ENCODE data around the gene ENDOV. TPM values are rescaled to one million over a fixed set of nuclear protein-coding genes. Genes with fewer than 3 reads are reported as not detected.

Gene ENDOV
- total RNA-seq, 1 experiment from 2014 or later, result 45.6 TPM

DNA sequence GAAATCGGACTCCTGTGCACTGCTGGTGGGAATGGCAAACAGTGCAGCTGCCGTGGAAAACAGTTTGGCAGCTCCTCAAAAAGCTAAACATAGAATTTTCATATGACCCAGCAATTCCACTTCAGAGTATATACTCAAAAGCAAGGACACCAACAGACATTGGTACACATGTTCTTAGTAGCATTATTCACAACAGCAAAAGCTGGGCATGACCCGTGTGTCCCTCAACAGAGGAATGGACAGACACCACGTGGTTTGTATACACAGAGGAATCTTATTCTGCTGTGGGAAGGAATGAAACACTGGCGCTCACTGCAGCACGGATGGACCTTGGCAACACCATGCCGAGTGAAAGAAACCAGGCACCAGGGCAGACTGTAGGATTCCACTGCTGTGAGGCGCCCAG is 45.5 kb downstream of the ENDOV start:
- ATAC-seq, result no peak

More for the DNA sequence above, 45.5 kb downstream of the ENDOV start:
- Histone ChIP-seq H3K36me3 (ENCODE audit: control insufficient read depth in 1 of 2, insufficient read depth in 2 of 2, low read length in 2 of 2) (no peaks in the 10 kb centered on the region), H3K9ac (ENCODE audit: low read length) (no peak overlapping the region), H3K79me2 (ENCODE audit: insufficient read depth, low read length) (no peaks in the 10 kb centered on the region), H3K4me3 (replicated peaks in 1 of 2; ENCODE audit: low read depth in 1 of 2, low read length in 2 of 2) (no peak overlapping the region), H4K20me1 (ENCODE audit: insufficient read depth) (no peaks in the 10 kb centered on the region), H2AFZ (ENCODE audit: low read depth, low read length, poor library complexity, severe bottlenecking) (no peak overlapping the region), H3K27me3 (ENCODE audit: insufficient read depth, low read length) (no peaks in the 10 kb centered on the region), H3K27ac (ENCODE audit: low read depth, low read length) (no peak overlapping the region), H3K4me2 (ENCODE audit: low read length) (no peak overlapping the region), H3K4me1 (ENCODE audit: control insufficient read depth in 1 of 2, insufficient read depth in 2 of 2, low read length in 2 of 2) (peaks cover 5 to 23% of the 10 kb centered on the region in 2 experiments; a peak in 3 of 4 replicates), H3K9me3 (ENCODE audit: control insufficient read depth in 1 of 2, insufficient read depth in 1 of 2, low read depth in 1 of 2, low read length in 2 of 2) (no peaks in the 10 kb centered on the region), H3K9me2 (ENCODE audit: insufficient read depth) (no peaks in the 10 kb centered on the region)
- no peak for TF ChIP-seq SP1 (IDR thresholded peaks at IDR 0.05; ENCODE audit: low read depth)
- TF ChIP-seq CBX3 (IDR thresholded peaks at IDR 0.05; ENCODE audit: low read depth), result no peak
- no peak for TF ChIP-seq YY1 (IDR thresholded peaks at IDR 0.05; ENCODE audit: extremely low read depth, insufficient replicate concordance, low read depth, low read length)
- TF ChIP-seq EGR1 (IDR thresholded peaks at IDR 0.05; ENCODE audit: low read depth), result no peak
- TF ChIP-seq, protein P1, sequence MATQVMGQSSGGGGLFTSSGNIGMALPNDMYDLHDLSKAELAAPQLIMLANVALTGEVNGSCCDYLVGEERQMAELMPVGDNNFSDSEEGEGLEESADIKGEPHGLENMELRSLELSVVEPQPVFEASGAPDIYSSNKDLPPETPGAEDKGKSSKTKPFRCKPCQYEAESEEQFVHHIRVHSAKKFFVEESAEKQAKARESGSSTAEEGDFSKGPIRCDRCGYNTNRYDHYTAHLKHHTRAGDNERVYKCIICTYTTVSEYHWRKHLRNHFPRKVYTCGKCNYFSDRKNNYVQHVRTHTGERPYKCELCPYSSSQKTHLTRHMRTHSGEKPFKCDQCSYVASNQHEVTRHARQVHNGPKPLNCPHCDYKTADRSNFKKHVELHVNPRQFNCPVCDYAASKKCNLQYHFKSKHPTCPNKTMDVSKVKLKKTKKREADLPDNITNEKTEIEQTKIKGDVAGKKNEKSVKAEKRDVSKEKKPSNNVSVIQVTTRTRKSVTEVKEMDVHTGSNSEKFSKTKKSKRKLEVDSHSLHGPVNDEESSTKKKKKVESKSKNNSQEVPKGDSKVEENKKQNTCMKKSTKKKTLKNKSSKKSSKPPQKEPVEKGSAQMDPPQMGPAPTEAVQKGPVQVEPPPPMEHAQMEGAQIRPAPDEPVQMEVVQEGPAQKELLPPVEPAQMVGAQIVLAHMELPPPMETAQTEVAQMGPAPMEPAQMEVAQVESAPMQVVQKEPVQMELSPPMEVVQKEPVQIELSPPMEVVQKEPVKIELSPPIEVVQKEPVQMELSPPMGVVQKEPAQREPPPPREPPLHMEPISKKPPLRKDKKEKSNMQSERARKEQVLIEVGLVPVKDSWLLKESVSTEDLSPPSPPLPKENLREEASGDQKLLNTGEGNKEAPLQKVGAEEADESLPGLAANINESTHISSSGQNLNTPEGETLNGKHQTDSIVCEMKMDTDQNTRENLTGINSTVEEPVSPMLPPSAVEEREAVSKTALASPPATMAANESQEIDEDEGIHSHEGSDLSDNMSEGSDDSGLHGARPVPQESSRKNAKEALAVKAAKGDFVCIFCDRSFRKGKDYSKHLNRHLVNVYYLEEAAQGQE (IDR thresholded peaks at IDR 0.05; ENCODE audit: low read depth), result no peak
- no peak for TF ChIP-seq POLR2A (IDR thresholded peaks at IDR 0.05; ENCODE audit: borderline replicate concordance, extremely low read depth, insufficient read depth, insufficient read length)
- no peak for TF ChIP-seq RAD21 (IDR thresholded peaks at IDR 0.05; ENCODE audit: low read depth)
- no peak for TF ChIP-seq EZH2 (IDR thresholded peaks at IDR 0.05)
- no peak for TF ChIP-seq SRF (IDR thresholded peaks at IDR 0.05; ENCODE audit: low read depth)
- TF ChIP-seq EZH2phosphoT487 (IDR thresholded peaks at IDR 0.05; ENCODE audit: borderline replicate concordance), result no peak
- TF ChIP-seq SIN3A (IDR thresholded peaks at IDR 0.05; ENCODE audit: low read depth), result no peak
- no peak for TF ChIP-seq POLR2AphosphoS5 (IDR thresholded peaks at IDR 0.05; ENCODE audit: low read depth, low read length)
- TF ChIP-seq, protein P2, sequence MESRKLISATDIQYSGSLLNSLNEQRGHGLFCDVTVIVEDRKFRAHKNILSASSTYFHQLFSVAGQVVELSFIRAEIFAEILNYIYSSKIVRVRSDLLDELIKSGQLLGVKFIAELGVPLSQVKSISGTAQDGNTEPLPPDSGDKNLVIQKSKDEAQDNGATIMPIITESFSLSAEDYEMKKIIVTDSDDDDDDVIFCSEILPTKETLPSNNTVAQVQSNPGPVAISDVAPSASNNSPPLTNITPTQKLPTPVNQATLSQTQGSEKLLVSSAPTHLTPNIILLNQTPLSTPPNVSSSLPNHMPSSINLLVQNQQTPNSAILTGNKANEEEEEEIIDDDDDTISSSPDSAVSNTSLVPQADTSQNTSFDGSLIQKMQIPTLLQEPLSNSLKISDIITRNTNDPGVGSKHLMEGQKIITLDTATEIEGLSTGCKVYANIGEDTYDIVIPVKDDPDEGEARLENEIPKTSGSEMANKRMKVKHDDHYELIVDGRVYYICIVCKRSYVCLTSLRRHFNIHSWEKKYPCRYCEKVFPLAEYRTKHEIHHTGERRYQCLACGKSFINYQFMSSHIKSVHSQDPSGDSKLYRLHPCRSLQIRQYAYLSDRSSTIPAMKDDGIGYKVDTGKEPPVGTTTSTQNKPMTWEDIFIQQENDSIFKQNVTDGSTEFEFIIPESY (IDR thresholded peaks at IDR 0.05; ENCODE audit: extremely low read depth, insufficient replicate concordance, low read length), result no peak
- no peak for TF ChIP-seq CEBPB (IDR thresholded peaks at IDR 0.05; ENCODE audit: low read depth)
- no peak for TF ChIP-seq TCF7L2 (IDR thresholded peaks at IDR 0.05; ENCODE audit: borderline replicate concordance, extremely low read depth, insufficient read depth, insufficient read length)
- TF ChIP-seq ZNF274 (IDR thresholded peaks at IDR 0.05; ENCODE audit: low read depth, low read length), result no peak
- no peak for TF ChIP-seq ZFX (IDR thresholded peaks at IDR 0.05)
- ChIA-PET CTCF (no interaction called here), RAD21 (ENCODE audit: low non-redundant PET in 1 of 2, low total read pairs in 2 of 2, uncharacterized antibody in 2 of 2, unreplicated experiment in 2 of 2) (no interaction called here), POLR2A (no interaction called here)
- BruUV-seq (replicated peaks), result no TSS peak
- DNase-seq (ENCODE audit: low read depth, low spot score), result no peak
- intact Hi-C loops (cut with micrococcal nuclease), result no loop called here

Data from HCT116 (cell line).